Occipital lobe (tissue), 2 donors: ENCODE data around the gene CNOT6. TPM values are rescaled to one million over a fixed set of nuclear protein-coding genes. Genes with fewer than 3 reads are reported as not detected.
"Not testable (repeated sequence)": the region's sequence is repeated elsewhere in the genome, so short reads cannot be mapped to it uniquely, and the experiment has no call there.

ENCODE experiments used
- DNase-seq: peaks from one replicate; lab custom pipeline; 2025; lab: John Stamatoyannopoulos, UW
- total RNA-seq: library from RNA; depleted of rRNA; stranded (reverse); fragments of >200 nt; gene quantifications from one replicate; pipeline ENCODE4 v1.2.3, GENCODE V29; 2014

Gene CNOT6
- total RNA-seq, 1 donor from 2014 or later, result 52.4 TPM

- DNase-seq, result not testable (repeated sequence)
Measured at GRCh38 chr5:180515974-180516373, 21.8 kb downstream of the CNOT6 start.

GRCh38 chr5:180516440-180516839, 22.3 kb downstream of the CNOT6 start:
- DNase-seq, result no peak

GRCh38 chr5:180519098-180519497, 24.9 kb downstream of the CNOT6 start:
- DNase-seq, result no peak

- no peak for DNase-seq
Measured at GRCh38 chr5:180521101-180521500, 26.9 kb downstream of the CNOT6 start.

GRCh38 chr5:180521591-180521990, 27.4 kb downstream of the CNOT6 start:
- no peak for DNase-seq

GRCh38 chr5:180522330-180522729, 28.2 kb downstream of the CNOT6 start:
- DNase-seq, result no peak

GRCh38 chr5:180523629-180524466, 29.7 kb downstream of the CNOT6 start:
- DNase-seq, result no peak

GRCh38 chr5:180525399-180525798, 31.2 kb downstream of the CNOT6 start:
- no peak for DNase-seq

GRCh38 chr5:180526269-180526668, 32.1 kb downstream of the CNOT6 start:
- DNase-seq, result no peak

GRCh38 chr5:180527659-180528058, 33.5 kb downstream of the CNOT6 start:
- no peak for DNase-seq

GRCh38 chr5:180531036-180531585, 36.9 kb downstream of the CNOT6 start:
- not testable (repeated sequence) for DNase-seq

GRCh38 chr5:180532268-180532667, 38.1 kb downstream of the CNOT6 start:
- DNase-seq, result no peak

- no peak for DNase-seq
Measured at GRCh38 chr5:180533845-180534244, 39.7 kb downstream of the CNOT6 start.

GRCh38 chr5:180535573-180535972, 41.4 kb downstream of the CNOT6 start:
- no peak for DNase-seq

GRCh38 chr5:180540050-180540694, 46.0 kb downstream of the CNOT6 start:
- no peak for DNase-seq

- DNase-seq, result no peak
Measured at GRCh38 chr5:180541710-180542109, 47.5 kb downstream of the CNOT6 start.

- DNase-seq, result no peak
Measured at GRCh38 chr5:180545248-180545647, 51.1 kb downstream of the CNOT6 start.

GRCh38 chr5:180548563-180548962, 54.4 kb downstream of the CNOT6 start:
- DNase-seq, result no peak

- DNase-seq, result no peak
Measured at GRCh38 chr5:180553530-180553929, 59.4 kb downstream of the CNOT6 start.

GRCh38 chr5:180555168-180555921, 61.2 kb downstream of the CNOT6 start:
- DNase-seq, result no peak

- no peak for DNase-seq
Measured at GRCh38 chr5:180557217-180557809, 63.1 kb downstream of the CNOT6 start.
